GM23248 (cell line): ENCODE results near the gene ZFPM1. TPM values are rescaled to one million over a fixed set of nuclear protein-coding genes. Genes with fewer than 3 reads are reported as not detected.

Experiments used
- DNase-seq: peaks from one replicate; pipeline ENCODE4 v3.0.0-alpha.2; 2015
- H2AFZ ChIP-seq: fragments of 200-600 bp; sonication (generic); 2 replicates; pipeline ENCODE4 v1.6.1; 2016; ENCODE audit warnings: antibody characterized with exemption
- H3F3A ChIP-seq: fragments of 200-600 bp; sonication (generic); 2 replicates; pipeline ENCODE4 v1.6.1; 2016; ENCODE audit warnings: mild to moderate bottlenecking, antibody characterized with exemption, mixed run types; ENCODE audit not compliant: insufficient read depth
- H3K27ac ChIP-seq: fragments of 200-600 bp; sonication (generic); 2 replicates; pipeline ENCODE4 v1.5.1; 2016; ENCODE audit warnings: mild to moderate bottlenecking
- H3K27me3 ChIP-seq: fragments of 200-600 bp; sonication (generic); replicated peaks from 2 replicates; pipeline ENCODE4 v1.6.1; 2016; ENCODE audit warnings: mild to moderate bottlenecking; ENCODE audit not compliant: insufficient read depth
- H3K36me3 ChIP-seq: fragments of 200-600 bp; sonication (generic); 2 replicates; pipeline ENCODE4 v1.6.1; 2016; ENCODE audit warnings: low read depth, mild to moderate bottlenecking
- H3K4me1 ChIP-seq: fragments of 200-600 bp; sonication (generic); 2 replicates; pipeline ENCODE4 v1.6.1; 2016; ENCODE audit warnings: mild to moderate bottlenecking; ENCODE audit not compliant: insufficient read depth
- H3K4me2 ChIP-seq: fragments of 200-600 bp; sonication (generic); one replicate; pipeline ENCODE4 v1.6.1; 2016; ENCODE audit warnings: mild to moderate bottlenecking; ENCODE audit not compliant: unreplicated experiment
- H3K4me3 ChIP-seq: fragments of 200-600 bp; sonication (generic); 2 replicates; pipeline ENCODE4 v1.5.1; 2016; ENCODE audit warnings: mild to moderate bottlenecking
- H3K79me2 ChIP-seq: fragments of 200-600 bp; sonication (generic); 2 replicates; pipeline ENCODE4 v1.6.1; 2016; ENCODE audit warnings: mild to moderate bottlenecking; ENCODE audit not compliant: insufficient read depth
- H3K9ac ChIP-seq: fragments of 200-600 bp; sonication (generic); 2 replicates; pipeline ENCODE4 v1.6.1; 2016; ENCODE audit warnings: mild to moderate bottlenecking
- H3K9me2 ChIP-seq: fragments of 200-600 bp; sonication (generic); 2 replicates; pipeline ENCODE4 v1.6.1; 2016; ENCODE audit warnings: mixed run types, mild to moderate bottlenecking, moderate library complexity; ENCODE audit not compliant: insufficient read depth
- H3K9me3 ChIP-seq: fragments of 200-600 bp; sonication (generic); one replicate; pipeline ENCODE4 v1.6.1; 2017; ENCODE audit warnings: low read depth
- H4K20me1 ChIP-seq: fragments of 200-600 bp; sonication (generic); 2 replicates; pipeline ENCODE4 v1.6.0; 2016; ENCODE audit not compliant: insufficient read depth
- EZH2 ChIP-seq: fragments of 200-600 bp; sonication (generic); IDR thresholded peaks from 2 replicates; pipeline ENCODE4 v1.6.1; 2018; ENCODE audit warnings: antibody characterized with exemption, mild to moderate bottlenecking; ENCODE audit not compliant: insufficient read depth, poor library complexity, severe bottlenecking
- EZH2phosphoT487 ChIP-seq: fragments of 200-600 bp; sonication (generic); IDR thresholded peaks from 2 replicates; pipeline ENCODE4 v1.6.1; 2018; ENCODE audit warnings: antibody characterized with exemption, moderate library complexity, mild to moderate bottlenecking, low read depth; ENCODE audit not compliant: insufficient read depth
- WGBS, 2 experiments: methylation state at CpG; one replicate each; pipeline ENCODE4 v1.1.6; 2015 to 2017; ENCODE audit warnings: low lambda C conversion rate in 2 of 2, low coverage in 1 of 2; ENCODE audit errors: missing lambda C conversion rate in 2 of 2; 5-methylcytosine and 5-hydroxymethylcytosine counted together
- in situ Hi-C: fragments of 300-500 bp; cut with MboI; formaldehyde crosslinking; loops from 2 replicates; pipeline ENCODE4 v1.15.0; 2020
- polyA plus RNA-seq: library from polyadenylated mRNA; unstranded; fragments of >200 nt; fragmentation: Nextera tagmentation; extraction: Ambion mirVana; gene quantifications from 2 replicates; pipeline ENCODE4 v1.2.1, GENCODE V29; 2016
- total RNA-seq: library from RNA; depleted of rRNA; stranded (reverse); fragments of >200 nt; shearing (Covaris generic); gene quantifications from 2 replicates; pipeline ENCODE4 v1.2.3, GENCODE V29; 2014

Gene ZFPM1
- total and polyA plus RNA-seq, 2 experiments from 2014 or later = 0.06 to 2.4 TPM

DNA sequence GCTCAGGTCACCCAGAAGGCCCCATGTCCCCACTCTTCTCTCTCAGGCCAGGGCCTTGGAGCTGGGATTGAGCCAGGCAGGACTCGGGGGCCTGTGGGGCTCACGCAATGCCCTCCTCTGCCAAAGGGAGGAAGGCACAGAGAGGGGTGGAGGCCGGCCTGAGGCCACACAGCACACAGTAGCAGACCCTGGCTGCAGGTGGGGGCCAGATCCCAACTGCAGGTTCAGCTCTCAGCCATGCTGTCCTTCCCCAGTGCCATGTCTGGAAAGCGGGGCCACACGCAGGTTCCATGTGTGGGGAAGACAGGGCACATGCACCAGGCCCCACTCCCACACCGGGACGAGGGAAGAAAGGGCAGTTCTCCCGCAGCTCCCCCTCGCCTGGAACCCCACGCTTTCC lies 33.3 kb upstream of the ZFPM1 start:
- Histone ChIP-seq H3K27me3 (no peaks in the 10 kb centered on the region), H3K4me3 (no peak overlapping the region), H3K9ac (no peak overlapping the region), H3K79me2 (no peaks in the 10 kb centered on the region), H3F3A (no peaks in the 10 kb centered on the region), H3K9me3 (no peaks in the 10 kb centered on the region), H3K9me2 (no peaks in the 10 kb centered on the region), H3K27ac (no peak overlapping the region), H3K36me3 (no peaks in the 10 kb centered on the region), H3K4me1 (no peaks in the 10 kb centered on the region), H2AFZ (no peak overlapping the region), H4K20me1 (no peaks in the 10 kb centered on the region), H3K4me2 (no peak overlapping the region)
- DNase-seq = no peak
- TF ChIP-seq EZH2 (no peak), EZH2phosphoT487 (no peak)
- in situ Hi-C loops = no loop called here
- WGBS, 2 experiments = 91 to 93% methylated on average over 10 of the region's 10 CpGs

- Histone ChIP-seq H2AFZ (no peak overlapping the region), H3K4me1 (no peaks in the 10 kb centered on the region), H3F3A (no peaks in the 10 kb centered on the region), H3K36me3 (no peaks in the 10 kb centered on the region), H3K9me2 (no peaks in the 10 kb centered on the region), H3K27ac (no peak overlapping the region), H3K4me3 (no peak overlapping the region), H3K27me3 (no peaks in the 10 kb centered on the region), H4K20me1 (no peaks in the 10 kb centered on the region), H3K9me3 (no peaks in the 10 kb centered on the region), H3K4me2 (no peak overlapping the region), H3K9ac (no peak overlapping the region), H3K79me2 (no peaks in the 10 kb centered on the region)
- no peak for DNase-seq
- TF ChIP-seq EZH2phosphoT487 (no peak), EZH2 (no peak)
- in situ Hi-C loops = no loop called here
- 91 to 93% methylated on average over 12 of the region's 12 CpGs for WGBS, 2 experiments
These were observed 32.6 kb upstream of the ZFPM1 start for GRCh38 chr16:88420496-88420895.

- Histone ChIP-seq H3F3A (no peaks in the 10 kb centered on the region), H3K27ac (no peak overlapping the region), H3K9ac (no peak overlapping the region), H2AFZ (no peak overlapping the region), H3K9me2 (no peaks in the 10 kb centered on the region), H3K27me3 (no peaks in the 10 kb centered on the region), H3K9me3 (no peaks in the 10 kb centered on the region), H4K20me1 (no peaks in the 10 kb centered on the region), H3K36me3 (no peaks in the 10 kb centered on the region), H3K4me1 (no peaks in the 10 kb centered on the region), H3K79me2 (no peaks in the 10 kb centered on the region), H3K4me3 (no peak overlapping the region), H3K4me2 (no peak overlapping the region)
- in situ Hi-C loops = no loop called here
- TF ChIP-seq EZH2phosphoT487 = no peak
- no peak for TF ChIP-seq EZH2
- 89 to 90% methylated on average over 12 to 13 of the region's 14 CpGs for WGBS, 2 experiments
- no peak for DNase-seq
These were observed 31.8 kb upstream of the ZFPM1 start for GRCh38 chr16:88421301-88421700.

DNA sequence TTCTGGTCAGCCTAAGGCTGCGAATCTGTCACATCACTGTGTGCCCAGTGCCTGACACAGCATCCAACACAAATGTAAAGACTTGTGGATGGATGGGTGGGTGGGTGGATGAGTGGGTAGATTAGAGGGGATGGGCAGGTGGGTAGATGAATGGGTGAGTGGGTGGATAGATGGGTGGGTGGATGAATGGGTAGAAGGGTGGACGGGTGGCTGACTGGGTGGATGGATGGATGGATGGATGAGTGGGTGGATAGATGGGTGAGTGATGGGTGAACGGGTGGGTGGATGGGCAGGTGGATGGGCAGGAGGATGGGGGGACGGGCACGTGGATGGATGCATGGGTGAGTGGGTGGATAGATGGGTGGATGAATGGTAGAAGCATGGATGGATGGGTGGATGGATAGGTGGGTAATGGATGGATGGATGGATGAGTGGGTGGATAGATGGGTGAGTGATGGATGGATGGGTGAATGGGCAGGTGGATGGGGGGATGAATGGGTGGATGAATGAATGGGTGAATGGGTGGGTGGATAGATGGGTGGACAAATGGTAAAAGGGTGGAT lies 31.1 kb upstream of the ZFPM1 start:
- in situ Hi-C loops = no loop called here
- no peaks in the 10 kb centered on the region for H4K20me1 ChIP-seq
- H3K9ac ChIP-seq = no peak overlapping the region
- H3K4me1 ChIP-seq = no peaks in the 10 kb centered on the region
- H3K4me3 ChIP-seq = no peak overlapping the region
- H3K9me3 ChIP-seq = no peaks in the 10 kb centered on the region
- H3K27me3 ChIP-seq = no peaks in the 10 kb centered on the region
- no peaks in the 10 kb centered on the region for H3K36me3 ChIP-seq
- H3K9me2 ChIP-seq = no peaks in the 10 kb centered on the region
- 59 to 100% methylated on average over 1 to 5 of the region's 5 CpGs for WGBS, 2 experiments
- H3K4me2 ChIP-seq = no peak overlapping the region
- TF ChIP-seq EZH2phosphoT487 = no peak
- H3F3A ChIP-seq = no peaks in the 10 kb centered on the region
- no peak overlapping the region for H2AFZ ChIP-seq
- no peak for DNase-seq
- H3K27ac ChIP-seq = no peak overlapping the region
- no peaks in the 10 kb centered on the region for H3K79me2 ChIP-seq

- H3K79me2 ChIP-seq = no peaks in the 10 kb centered on the region
- no peak for DNase-seq
- no peaks in the 10 kb centered on the region for H3K27me3 ChIP-seq
- no peak overlapping the region for H3K4me2 ChIP-seq
- H3K4me3 ChIP-seq = no peak overlapping the region
- H2AFZ ChIP-seq = no peak overlapping the region
- no peaks in the 10 kb centered on the region for H4K20me1 ChIP-seq
- H3K36me3 ChIP-seq = no peaks in the 10 kb centered on the region
- in situ Hi-C loops = no loop called here
- TF ChIP-seq EZH2 (no peak), EZH2phosphoT487 (no peak)
- H3K4me1 ChIP-seq = no peaks in the 10 kb centered on the region
- 53% methylated on average over 3 of the region's 3 CpGs for WGBS, 2 experiments
- H3K27ac ChIP-seq = no peak overlapping the region
- no peaks in the 10 kb centered on the region for H3K9me2 ChIP-seq
- H3K9ac ChIP-seq = no peak overlapping the region
- H3F3A ChIP-seq = no peaks in the 10 kb centered on the region
- no peaks in the 10 kb centered on the region for H3K9me3 ChIP-seq
These were observed 30.2 kb upstream of the ZFPM1 start for GRCh38 chr16:88422733-88423447.
